Left lung (tissue), 10 donors: ENCODE results near the gene TPRA1. TPM values are rescaled to one million over a fixed set of nuclear protein-coding genes. Genes with fewer than 3 reads are reported as not detected.

Experiments
- ATAC-seq: fragments of 200-7000 bp; cut with Tn5 transposase; one replicate; pipeline ENCODE4 v1.9.1; 2020; ENCODE audit warnings: moderate library complexity
- DNase-seq, 4 donors: peaks; one replicate each; pipeline ENCODE4 v3.0.0-alpha.2; 2013 to 2020
- H3K27ac ChIP-seq, 2 donors: fragments of 200-600 bp; sonication (generic) in 1 of 2; one replicate each; pipeline versions ENCODE4 v1.5.0 to v1.8.0; 2020 to 2021
- H3K27me3 ChIP-seq, 2 donors: fragments of 200-600 bp; sonication (generic) in 1 of 2; one replicate each; pipeline versions ENCODE4 v1.5.0 to v1.8.0; 2020 to 2021
- H3K36me3 ChIP-seq, 2 donors: fragments of 200-600 bp; sonication (generic) in 1 of 2; one replicate each; pipeline versions ENCODE4 v1.5.0 to v1.8.0; 2020 to 2021
- H3K4me1 ChIP-seq, 2 donors: fragments of 200-600 bp; one replicate each; pipeline ENCODE4 v1.8.0; 2021
- H3K4me3 ChIP-seq, 2 donors: fragments of 200-600 bp; sonication (generic) in 1 of 2; one replicate each; pipeline versions ENCODE4 v1.5.0 to v1.8.0; 2020 to 2021; ENCODE audit warnings: mild to moderate bottlenecking in 1 of 2
- H3K9me3 ChIP-seq, 2 donors: fragments of 200-600 bp; sonication (generic) in 1 of 2; one replicate each; pipeline versions ENCODE4 v1.5.0 to v1.8.0; 2020 to 2021
- intact Hi-C, 2 donors: fragments of 100-400 bp; cut with DNase I; formaldehyde crosslinking; loops; one replicate each; pipeline versions ENCODE4 v1.11.2 to v1.14.2; 2022
- polyA plus RNA-seq, 6 donors: library from polyadenylated mRNA; unstranded; fragments of 120-200 nt; gene quantifications; one replicate each; pipeline ENCODE4 v1.2.1, GENCODE V29; 2013; ENCODE audit not compliant: insufficient read length in 6 of 6
- total RNA-seq, 2 donors: library from RNA; stranded (reverse); fragmentation: NEBNext Ultra II Directional; extraction: Animal tissue kit (Norgen Biotek cat#: 25700); gene quantifications; one replicate each; pipeline ENCODE4 v1.2.1, GENCODE V29; 2021
- TF ChIP-seq, protein P1 (sequence below), 2 donors: fragments of 200-600 bp; sonication (generic) in 1 of 2; IDR thresholded peaks; one replicate each; pipeline versions ENCODE4 v1.5.0 to v1.8.0; 2021; ENCODE audit warnings: antibody characterized with exemption in 2 of 2
- donor health status: DM: no; HTN: yes; CAD: no.
- donor health status: DM: no; HTN: no; CAD: no.

Gene TPRA1
- total and polyA plus RNA-seq, 8 donors = 25.1 to 40.5 (median 32.0) TPM

DNA sequence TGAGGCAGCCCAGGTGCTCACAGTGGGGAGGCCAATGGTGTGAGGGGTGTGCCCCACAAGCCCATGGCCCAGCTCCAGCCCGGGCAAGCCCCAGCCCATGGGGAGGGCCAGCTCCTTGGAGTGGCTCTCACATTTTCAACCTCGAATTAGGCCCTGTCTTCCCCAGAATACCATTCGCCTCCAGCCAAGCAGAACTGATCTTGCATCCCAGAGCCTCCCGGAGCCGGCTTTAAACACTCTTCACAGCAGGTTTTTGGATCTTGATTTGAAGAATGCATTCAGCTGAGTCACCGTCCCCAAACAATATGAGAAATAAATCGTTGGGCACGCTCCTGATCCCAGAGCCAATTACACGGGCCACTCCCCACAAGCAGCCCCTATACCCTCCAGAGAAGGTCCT is 23.7 kb downstream of the TPRA1 start:
- Histone ChIP-seq H3K4me3 (no peak overlapping the region), H3K27me3 (no peaks in the 10 kb centered on the region), H3K9me3 (no peaks in the 10 kb centered on the region), H3K36me3 (peaks cover 0 to 16% of the 10 kb centered on the region in 2 donors), H3K4me1 (no peaks in the 10 kb centered on the region), H3K27ac (no peak overlapping the region)
- intact Hi-C loops = no loop called here
- no peak for DNase-seq
- TF ChIP-seq, protein P1, sequence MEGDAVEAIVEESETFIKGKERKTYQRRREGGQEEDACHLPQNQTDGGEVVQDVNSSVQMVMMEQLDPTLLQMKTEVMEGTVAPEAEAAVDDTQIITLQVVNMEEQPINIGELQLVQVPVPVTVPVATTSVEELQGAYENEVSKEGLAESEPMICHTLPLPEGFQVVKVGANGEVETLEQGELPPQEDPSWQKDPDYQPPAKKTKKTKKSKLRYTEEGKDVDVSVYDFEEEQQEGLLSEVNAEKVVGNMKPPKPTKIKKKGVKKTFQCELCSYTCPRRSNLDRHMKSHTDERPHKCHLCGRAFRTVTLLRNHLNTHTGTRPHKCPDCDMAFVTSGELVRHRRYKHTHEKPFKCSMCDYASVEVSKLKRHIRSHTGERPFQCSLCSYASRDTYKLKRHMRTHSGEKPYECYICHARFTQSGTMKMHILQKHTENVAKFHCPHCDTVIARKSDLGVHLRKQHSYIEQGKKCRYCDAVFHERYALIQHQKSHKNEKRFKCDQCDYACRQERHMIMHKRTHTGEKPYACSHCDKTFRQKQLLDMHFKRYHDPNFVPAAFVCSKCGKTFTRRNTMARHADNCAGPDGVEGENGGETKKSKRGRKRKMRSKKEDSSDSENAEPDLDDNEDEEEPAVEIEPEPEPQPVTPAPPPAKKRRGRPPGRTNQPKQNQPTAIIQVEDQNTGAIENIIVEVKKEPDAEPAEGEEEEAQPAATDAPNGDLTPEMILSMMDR (IDR thresholded peaks at IDR 0.05) = no peak
- ATAC-seq = peak; percentile 35

DNA sequence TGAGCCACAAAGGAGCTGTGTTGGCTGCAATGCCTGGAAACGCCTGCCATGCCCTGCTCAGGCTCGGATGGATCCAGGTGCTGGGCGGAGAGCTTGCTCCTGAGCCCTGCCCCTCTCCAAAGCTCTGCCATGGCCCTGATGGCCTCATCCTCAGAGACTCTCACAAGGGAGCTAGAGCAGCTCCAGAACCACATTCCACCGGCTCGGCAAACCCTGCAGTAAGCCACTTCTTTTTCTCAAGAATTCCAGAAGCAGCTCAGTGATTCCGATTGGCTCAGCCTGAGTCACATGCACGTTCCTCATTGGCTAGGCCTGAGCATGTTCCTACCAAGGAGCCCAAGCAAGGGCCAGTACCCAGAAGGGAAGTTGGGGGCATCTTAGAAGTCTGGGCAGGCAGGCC is 24.8 kb downstream of the TPRA1 start:
- intact Hi-C loops = no loop called here
- TF ChIP-seq, protein P1 (IDR thresholded peaks at IDR 0.05) = no peak

DNA sequence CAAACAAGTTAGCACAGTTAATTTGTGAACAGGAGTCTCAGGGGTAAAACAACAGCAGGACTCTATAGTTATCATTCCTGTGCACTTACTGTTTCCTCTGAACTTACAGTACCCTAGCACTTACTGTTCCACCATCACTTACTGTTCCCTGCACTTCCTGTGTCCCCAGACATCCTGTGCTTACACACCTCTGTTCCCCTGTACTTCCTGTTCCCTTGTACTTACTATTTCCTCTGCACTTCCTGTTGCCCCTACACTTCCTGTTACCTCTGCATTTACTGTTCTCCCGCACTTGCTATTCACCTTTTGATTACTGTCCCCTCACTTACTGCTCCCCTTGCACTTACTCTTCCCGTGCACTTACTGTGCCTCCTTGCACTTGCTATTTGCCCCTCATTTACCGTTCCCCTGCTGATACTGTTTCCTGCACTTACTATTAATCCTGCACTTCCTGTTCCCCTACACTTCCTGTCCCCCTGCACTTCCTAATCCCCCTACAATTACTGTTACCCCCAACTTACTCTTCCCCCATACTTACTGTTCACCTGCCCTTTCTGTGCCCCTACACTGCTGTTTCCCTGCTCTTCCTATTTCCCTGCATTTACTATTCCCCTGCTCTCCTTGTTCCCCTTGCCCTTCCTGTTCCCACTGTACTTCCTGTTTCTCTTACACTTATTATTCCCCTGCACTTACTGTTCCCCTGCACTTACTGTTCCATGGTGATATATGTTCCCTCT is 30.3 kb downstream of the TPRA1 start:
- ATAC-seq = no peak
- TF ChIP-seq, protein P1 (IDR thresholded peaks at IDR 0.05) = no peak
- intact Hi-C loops = no loop called here
- no peak overlapping the region for H3K27ac ChIP-seq
- no peaks in the 10 kb centered on the region for H3K4me1 ChIP-seq
- no peaks in the 10 kb centered on the region for H3K36me3 ChIP-seq
- no peak overlapping the region for H3K4me3 ChIP-seq
- no peak for DNase-seq
- peaks cover 0 to 6% of the 10 kb centered on the region in 2 donors for H3K9me3 ChIP-seq
- H3K27me3 ChIP-seq = no peaks in the 10 kb centered on the region

More for the DNA sequence above, 24.8 kb downstream of the TPRA1 start:
- no peaks in the 10 kb centered on the region for H3K4me1 ChIP-seq
- DNase-seq (no peak), ATAC-seq (no peak)
- no peak overlapping the region for H3K27ac ChIP-seq
- H3K4me3 ChIP-seq = no peak overlapping the region
- no peaks in the 10 kb centered on the region for H3K9me3 ChIP-seq
- H3K27me3 ChIP-seq = no peaks in the 10 kb centered on the region
- H3K36me3 ChIP-seq = peaks cover 0 to 4% of the 10 kb centered on the region in 2 donors

DNA sequence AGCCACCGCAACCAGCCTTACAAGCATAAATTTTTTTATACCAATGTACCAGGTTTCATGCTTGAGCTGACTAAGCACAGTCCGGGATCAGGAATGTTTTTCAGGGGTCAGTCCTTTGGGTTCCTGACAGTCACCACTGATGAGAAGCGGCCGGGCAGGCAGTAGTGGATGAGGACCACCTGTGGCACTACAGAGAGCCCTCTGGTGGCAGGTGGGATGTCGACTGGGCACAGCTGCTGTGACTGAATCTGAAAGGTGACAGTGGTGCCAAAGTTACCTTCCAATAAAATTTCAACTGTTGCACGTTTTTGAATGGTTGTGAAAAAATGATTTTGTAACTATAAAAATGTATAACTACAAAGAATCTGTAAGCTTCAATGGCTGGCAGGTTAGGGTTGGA is 34.0 kb downstream of the TPRA1 start:
- intact Hi-C loops = no loop called here
- H3K4me1 ChIP-seq = no peaks in the 10 kb centered on the region
- no peaks in the 10 kb centered on the region for H3K36me3 ChIP-seq
- no peaks in the 10 kb centered on the region for H3K27me3 ChIP-seq
- DNase-seq (peak in 1 of 4 donors; percentile 39), ATAC-seq (no peak)
- TF ChIP-seq, protein P1 (IDR thresholded peaks at IDR 0.05) = no peak
- no peak overlapping the region for H3K4me3 ChIP-seq
- H3K27ac ChIP-seq = no peak overlapping the region
- peaks cover 0 to 6% of the 10 kb centered on the region in 2 donors for H3K9me3 ChIP-seq

DNA sequence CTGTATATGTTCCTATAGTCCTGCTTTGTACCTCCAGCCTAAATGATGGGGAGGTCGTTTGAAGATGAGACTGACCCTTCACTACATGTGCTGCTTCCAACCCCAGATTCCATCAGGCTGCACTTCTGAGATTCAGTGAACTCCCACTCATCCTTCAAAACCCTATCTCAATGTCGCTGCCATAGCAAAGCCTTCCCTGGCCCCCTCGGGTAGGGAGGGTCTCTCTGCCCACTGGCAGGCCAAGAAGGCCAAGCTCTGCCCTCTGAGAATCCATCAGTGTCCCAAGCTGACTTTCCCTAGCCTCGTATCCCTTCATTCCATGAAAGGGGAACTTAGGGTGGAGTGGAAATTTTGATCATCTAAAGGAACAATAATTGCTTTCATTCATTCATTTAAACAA is 35.4 kb downstream of the TPRA1 start:
- TF ChIP-seq, protein P1 (IDR thresholded peaks at IDR 0.05) = no peak
- DNase-seq = peak in 1 of 4 donors; percentile 11

More for the DNA sequence above, 35.4 kb downstream of the TPRA1 start:
- no peak overlapping the region for H3K27ac ChIP-seq
- no peaks in the 10 kb centered on the region for H3K36me3 ChIP-seq
- intact Hi-C loops = no loop called here
- ATAC-seq = no peak
- H3K4me3 ChIP-seq = no peak overlapping the region
- H3K9me3 ChIP-seq = peaks cover 0 to 5% of the 10 kb centered on the region in 2 donors
- no peaks in the 10 kb centered on the region for H3K27me3 ChIP-seq
- no peaks in the 10 kb centered on the region for H3K4me1 ChIP-seq
